ENCODE data around the gene TEPSIN. TPM values are rescaled to one million over a fixed set of nuclear protein-coding genes. Genes with fewer than 3 reads are reported as not detected.

Gene TEPSIN
- total RNA-seq, 1 experiment from 2014 or later: 40.7 TPM

DNA sequence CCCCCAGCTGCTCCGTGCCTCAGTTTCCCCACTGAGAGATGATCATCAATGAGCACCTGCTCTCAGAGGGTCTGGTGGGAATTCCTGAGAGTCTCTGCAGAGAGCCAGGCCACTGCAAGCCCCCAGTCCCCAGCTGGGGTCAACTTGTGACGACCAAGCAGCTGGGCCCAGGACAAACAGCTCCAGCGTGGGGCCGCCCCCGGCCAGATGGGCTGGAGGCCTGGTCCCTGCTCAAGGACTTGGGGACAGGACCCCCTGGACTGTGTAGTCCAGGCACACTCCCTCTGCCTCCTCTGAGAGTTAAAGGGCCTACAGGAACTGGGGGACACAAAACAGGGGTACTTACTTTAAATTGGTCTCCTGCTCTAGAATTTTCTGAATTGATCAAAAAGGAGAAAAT lies 56.3 kb downstream of the TEPSIN start:
- Mint-ChIP-seq H3K27me3 (ENCODE audit: low read depth) (no peaks in the 10 kb centered on the region), H3K9me3 (no peaks in the 10 kb centered on the region), H3K36me3 (no peaks in the 10 kb centered on the region), H3K4me3 (no peak overlapping the region), H3K4me1 (no peaks in the 10 kb centered on the region), H3K27ac (no peak overlapping the region)
- DNase-seq (ENCODE audit: low spot score): no peak
- ATAC-seq: no peak
- POLR2A ChIA-PET: no interaction called here
- CTCF ChIA-PET: no interaction called here
- TF ChIP-seq, protein P1, sequence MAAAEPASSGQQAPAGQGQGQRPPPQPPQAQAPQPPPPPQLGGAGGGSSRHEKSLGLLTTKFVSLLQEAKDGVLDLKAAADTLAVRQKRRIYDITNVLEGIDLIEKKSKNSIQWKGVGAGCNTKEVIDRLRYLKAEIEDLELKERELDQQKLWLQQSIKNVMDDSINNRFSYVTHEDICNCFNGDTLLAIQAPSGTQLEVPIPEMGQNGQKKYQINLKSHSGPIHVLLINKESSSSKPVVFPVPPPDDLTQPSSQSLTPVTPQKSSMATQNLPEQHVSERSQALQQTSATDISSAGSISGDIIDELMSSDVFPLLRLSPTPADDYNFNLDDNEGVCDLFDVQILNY (CRISPR knock-in tag; IDR thresholded peaks at IDR 0.05): no peak
- no peak for TF ChIP-seq ZNF263 (CRISPR knock-in tag; IDR thresholded peaks at IDR 0.05; ENCODE audit: low read depth)
- TF ChIP-seq, protein P2, sequence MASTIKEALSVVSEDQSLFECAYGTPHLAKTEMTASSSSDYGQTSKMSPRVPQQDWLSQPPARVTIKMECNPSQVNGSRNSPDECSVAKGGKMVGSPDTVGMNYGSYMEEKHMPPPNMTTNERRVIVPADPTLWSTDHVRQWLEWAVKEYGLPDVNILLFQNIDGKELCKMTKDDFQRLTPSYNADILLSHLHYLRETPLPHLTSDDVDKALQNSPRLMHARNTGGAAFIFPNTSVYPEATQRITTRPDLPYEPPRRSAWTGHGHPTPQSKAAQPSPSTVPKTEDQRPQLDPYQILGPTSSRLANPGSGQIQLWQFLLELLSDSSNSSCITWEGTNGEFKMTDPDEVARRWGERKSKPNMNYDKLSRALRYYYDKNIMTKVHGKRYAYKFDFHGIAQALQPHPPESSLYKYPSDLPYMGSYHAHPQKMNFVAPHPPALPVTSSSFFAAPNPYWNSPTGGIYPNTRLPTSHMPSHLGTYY (CRISPR knock-in tag; IDR thresholded peaks at IDR 0.05): no peak
- TF ChIP-seq, protein P3, sequence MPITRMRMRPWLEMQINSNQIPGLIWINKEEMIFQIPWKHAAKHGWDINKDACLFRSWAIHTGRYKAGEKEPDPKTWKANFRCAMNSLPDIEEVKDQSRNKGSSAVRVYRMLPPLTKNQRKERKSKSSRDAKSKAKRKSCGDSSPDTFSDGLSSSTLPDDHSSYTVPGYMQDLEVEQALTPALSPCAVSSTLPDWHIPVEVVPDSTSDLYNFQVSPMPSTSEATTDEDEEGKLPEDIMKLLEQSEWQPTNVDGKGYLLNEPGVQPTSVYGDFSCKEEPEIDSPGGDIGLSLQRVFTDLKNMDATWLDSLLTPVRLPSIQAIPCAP (CRISPR knock-in tag; IDR thresholded peaks at IDR 0.05): no peak
- TF ChIP-seq, protein P4, sequence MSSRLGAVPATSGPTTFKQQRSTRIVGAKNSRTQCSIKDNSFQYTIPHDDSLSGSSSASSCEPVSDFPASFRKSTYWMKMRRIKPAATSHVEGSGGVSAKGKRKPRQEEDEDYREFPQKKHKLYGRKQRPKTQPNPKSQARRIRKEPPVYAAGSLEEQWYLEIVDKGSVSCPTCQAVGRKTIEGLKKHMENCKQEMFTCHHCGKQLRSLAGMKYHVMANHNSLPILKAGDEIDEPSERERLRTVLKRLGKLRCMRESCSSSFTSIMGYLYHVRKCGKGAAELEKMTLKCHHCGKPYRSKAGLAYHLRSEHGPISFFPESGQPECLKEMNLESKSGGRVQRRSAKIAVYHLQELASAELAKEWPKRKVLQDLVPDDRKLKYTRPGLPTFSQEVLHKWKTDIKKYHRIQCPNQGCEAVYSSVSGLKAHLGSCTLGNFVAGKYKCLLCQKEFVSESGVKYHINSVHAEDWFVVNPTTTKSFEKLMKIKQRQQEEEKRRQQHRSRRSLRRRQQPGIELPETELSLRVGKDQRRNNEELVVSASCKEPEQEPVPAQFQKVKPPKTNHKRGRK (CRISPR knock-in tag; IDR thresholded peaks at IDR 0.05; ENCODE audit: borderline replicate concordance): no peak

DNA sequence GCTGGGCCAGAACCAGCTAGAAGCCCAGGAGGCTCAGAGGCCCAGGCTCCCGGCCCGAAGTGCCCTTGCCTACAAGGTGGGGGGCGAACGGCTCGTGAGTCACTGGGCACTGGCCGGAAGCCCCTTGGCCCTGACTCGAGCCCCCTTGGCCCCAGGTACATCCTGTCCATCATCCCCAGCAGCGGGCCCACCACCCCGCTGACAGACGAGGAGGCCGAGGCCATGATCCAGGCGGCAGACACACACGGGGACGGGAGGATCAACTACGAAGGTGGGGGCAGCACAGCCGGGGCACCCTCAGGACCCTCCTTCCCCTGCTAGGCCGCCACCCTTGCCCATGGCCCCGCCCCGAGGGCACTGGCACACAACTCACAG lies 57.1 kb downstream of the TEPSIN start:
- ATAC-seq (no peak), DNase-seq (ENCODE audit: low spot score) (no peak)
- H3K27ac Mint-ChIP-seq: no peak overlapping the region
- H3K27me3 Mint-ChIP-seq (ENCODE audit: low read depth): no peaks in the 10 kb centered on the region
- no peaks in the 10 kb centered on the region for H3K9me3 Mint-ChIP-seq
- H3K4me1 Mint-ChIP-seq: no peaks in the 10 kb centered on the region
- no peak overlapping the region for H3K4me3 Mint-ChIP-seq
- ChIA-PET CTCF (no interaction called here), POLR2A (no interaction called here)
- H3K36me3 Mint-ChIP-seq: no peaks in the 10 kb centered on the region
- TF ChIP-seq, protein P5, sequence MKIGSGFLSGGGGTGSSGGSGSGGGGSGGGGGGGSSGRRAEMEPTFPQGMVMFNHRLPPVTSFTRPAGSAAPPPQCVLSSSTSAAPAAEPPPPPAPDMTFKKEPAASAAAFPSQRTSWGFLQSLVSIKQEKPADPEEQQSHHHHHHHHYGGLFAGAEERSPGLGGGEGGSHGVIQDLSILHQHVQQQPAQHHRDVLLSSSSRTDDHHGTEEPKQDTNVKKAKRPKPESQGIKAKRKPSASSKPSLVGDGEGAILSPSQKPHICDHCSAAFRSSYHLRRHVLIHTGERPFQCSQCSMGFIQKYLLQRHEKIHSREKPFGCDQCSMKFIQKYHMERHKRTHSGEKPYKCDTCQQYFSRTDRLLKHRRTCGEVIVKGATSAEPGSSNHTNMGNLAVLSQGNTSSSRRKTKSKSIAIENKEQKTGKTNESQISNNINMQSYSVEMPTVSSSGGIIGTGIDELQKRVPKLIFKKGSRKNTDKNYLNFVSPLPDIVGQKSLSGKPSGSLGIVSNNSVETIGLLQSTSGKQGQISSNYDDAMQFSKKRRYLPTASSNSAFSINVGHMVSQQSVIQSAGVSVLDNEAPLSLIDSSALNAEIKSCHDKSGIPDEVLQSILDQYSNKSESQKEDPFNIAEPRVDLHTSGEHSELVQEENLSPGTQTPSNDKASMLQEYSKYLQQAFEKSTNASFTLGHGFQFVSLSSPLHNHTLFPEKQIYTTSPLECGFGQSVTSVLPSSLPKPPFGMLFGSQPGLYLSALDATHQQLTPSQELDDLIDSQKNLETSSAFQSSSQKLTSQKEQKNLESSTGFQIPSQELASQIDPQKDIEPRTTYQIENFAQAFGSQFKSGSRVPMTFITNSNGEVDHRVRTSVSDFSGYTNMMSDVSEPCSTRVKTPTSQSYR (CRISPR knock-in tag; IDR thresholded peaks at IDR 0.05): no peak
- TF ChIP-seq, protein P6, sequence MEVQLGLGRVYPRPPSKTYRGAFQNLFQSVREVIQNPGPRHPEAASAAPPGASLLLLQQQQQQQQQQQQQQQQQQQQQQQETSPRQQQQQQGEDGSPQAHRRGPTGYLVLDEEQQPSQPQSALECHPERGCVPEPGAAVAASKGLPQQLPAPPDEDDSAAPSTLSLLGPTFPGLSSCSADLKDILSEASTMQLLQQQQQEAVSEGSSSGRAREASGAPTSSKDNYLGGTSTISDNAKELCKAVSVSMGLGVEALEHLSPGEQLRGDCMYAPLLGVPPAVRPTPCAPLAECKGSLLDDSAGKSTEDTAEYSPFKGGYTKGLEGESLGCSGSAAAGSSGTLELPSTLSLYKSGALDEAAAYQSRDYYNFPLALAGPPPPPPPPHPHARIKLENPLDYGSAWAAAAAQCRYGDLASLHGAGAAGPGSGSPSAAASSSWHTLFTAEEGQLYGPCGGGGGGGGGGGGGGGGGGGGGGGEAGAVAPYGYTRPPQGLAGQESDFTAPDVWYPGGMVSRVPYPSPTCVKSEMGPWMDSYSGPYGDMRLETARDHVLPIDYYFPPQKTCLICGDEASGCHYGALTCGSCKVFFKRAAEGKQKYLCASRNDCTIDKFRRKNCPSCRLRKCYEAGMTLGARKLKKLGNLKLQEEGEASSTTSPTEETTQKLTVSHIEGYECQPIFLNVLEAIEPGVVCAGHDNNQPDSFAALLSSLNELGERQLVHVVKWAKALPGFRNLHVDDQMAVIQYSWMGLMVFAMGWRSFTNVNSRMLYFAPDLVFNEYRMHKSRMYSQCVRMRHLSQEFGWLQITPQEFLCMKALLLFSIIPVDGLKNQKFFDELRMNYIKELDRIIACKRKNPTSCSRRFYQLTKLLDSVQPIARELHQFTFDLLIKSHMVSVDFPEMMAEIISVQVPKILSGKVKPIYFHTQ (CRISPR knock-in tag; IDR thresholded peaks at IDR 0.05): no peak
- TF ChIP-seq NFE2L1 (CRISPR knock-in tag; IDR thresholded peaks at IDR 0.05): no peak
- TF ChIP-seq ETV6 (CRISPR knock-in tag; IDR thresholded peaks at IDR 0.05): no peak
- TF ChIP-seq, protein P4 (CRISPR knock-in tag; IDR thresholded peaks at IDR 0.05; ENCODE audit: borderline replicate concordance): no peak
- TF ChIP-seq, protein P3 (CRISPR knock-in tag; IDR thresholded peaks at IDR 0.05): no peak
- TF ChIP-seq JAZF1 (CRISPR knock-in tag; IDR thresholded peaks at IDR 0.05): no peak
- TF ChIP-seq, protein P7, sequence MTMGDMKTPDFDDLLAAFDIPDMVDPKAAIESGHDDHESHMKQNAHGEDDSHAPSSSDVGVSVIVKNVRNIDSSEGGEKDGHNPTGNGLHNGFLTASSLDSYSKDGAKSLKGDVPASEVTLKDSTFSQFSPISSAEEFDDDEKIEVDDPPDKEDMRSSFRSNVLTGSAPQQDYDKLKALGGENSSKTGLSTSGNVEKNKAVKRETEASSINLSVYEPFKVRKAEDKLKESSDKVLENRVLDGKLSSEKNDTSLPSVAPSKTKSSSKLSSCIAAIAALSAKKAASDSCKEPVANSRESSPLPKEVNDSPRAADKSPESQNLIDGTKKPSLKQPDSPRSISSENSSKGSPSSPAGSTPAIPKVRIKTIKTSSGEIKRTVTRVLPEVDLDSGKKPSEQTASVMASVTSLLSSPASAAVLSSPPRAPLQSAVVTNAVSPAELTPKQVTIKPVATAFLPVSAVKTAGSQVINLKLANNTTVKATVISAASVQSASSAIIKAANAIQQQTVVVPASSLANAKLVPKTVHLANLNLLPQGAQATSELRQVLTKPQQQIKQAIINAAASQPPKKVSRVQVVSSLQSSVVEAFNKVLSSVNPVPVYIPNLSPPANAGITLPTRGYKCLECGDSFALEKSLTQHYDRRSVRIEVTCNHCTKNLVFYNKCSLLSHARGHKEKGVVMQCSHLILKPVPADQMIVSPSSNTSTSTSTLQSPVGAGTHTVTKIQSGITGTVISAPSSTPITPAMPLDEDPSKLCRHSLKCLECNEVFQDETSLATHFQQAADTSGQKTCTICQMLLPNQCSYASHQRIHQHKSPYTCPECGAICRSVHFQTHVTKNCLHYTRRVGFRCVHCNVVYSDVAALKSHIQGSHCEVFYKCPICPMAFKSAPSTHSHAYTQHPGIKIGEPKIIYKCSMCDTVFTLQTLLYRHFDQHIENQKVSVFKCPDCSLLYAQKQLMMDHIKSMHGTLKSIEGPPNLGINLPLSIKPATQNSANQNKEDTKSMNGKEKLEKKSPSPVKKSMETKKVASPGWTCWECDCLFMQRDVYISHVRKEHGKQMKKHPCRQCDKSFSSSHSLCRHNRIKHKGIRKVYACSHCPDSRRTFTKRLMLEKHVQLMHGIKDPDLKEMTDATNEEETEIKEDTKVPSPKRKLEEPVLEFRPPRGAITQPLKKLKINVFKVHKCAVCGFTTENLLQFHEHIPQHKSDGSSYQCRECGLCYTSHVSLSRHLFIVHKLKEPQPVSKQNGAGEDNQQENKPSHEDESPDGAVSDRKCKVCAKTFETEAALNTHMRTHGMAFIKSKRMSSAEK (CRISPR knock-in tag; IDR thresholded peaks at IDR 0.05; ENCODE audit: borderline replicate concordance): no peak
- TF ChIP-seq, protein P8, sequence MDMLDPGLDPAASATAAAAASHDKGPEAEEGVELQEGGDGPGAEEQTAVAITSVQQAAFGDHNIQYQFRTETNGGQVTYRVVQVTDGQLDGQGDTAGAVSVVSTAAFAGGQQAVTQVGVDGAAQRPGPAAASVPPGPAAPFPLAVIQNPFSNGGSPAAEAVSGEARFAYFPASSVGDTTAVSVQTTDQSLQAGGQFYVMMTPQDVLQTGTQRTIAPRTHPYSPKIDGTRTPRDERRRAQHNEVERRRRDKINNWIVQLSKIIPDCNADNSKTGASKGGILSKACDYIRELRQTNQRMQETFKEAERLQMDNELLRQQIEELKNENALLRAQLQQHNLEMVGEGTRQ (CRISPR knock-in tag; IDR thresholded peaks at IDR 0.05): no peak
- TF ChIP-seq GTF2I (CRISPR knock-in tag; conservative IDR thresholded peaks at IDR 0.05): no peak
- TF ChIP-seq RELA (CRISPR knock-in tag; IDR thresholded peaks at IDR 0.05; ENCODE audit: borderline replicate concordance): no peak

All from WTC11 (cell line).